H4 (cell line): Measurements from ENCODE around the gene ANAPC10. TPM values are rescaled to one million over a fixed set of nuclear protein-coding genes. Genes with fewer than 3 reads are reported as not detected.
"Not testable (repeated sequence)": the region's sequence is repeated elsewhere in the genome, so short reads cannot be mapped to it uniquely, and the experiment has no call there.

Source experiments
- DNase-seq: peaks from one replicate; pipeline ENCODE4 v3.0.0-alpha.2; 2015; ENCODE audit warnings: low spot score
- total RNA-seq: library from RNA; depleted of rRNA; stranded (reverse); fragments of >200 nt; shearing (Covaris generic); gene quantifications from 2 replicates; pipeline ENCODE4 v1.2.3, GENCODE V29; 2014

The ANAPC10 gene
- total RNA-seq, 1 experiment from 2014 or later, result 38.2 TPM

- no peak for DNase-seq
Measured at GRCh38 chr4:145071560-145071959, 26.4 kb downstream of the ANAPC10 start.

DNA sequence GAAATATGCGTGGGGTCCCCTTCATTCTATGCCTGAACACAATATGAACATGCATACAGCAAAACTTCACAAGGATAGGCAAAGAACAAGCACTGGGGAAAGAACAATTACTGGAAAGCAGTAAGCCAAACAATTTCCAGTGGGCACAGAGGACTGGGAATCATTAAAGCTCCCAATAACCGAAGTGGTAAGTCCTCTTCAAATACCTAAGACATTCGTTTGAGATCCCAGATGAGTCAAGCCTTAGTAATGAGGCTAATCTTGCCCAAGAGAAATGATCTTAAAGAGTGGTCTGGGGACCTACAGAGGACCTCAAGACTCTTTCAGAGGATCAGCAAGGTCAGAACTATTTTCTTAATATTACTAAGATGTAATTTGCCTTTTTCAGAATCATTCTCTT is 28.6 kb downstream of the ANAPC10 start:
- DNase-seq, result no peak

DNA sequence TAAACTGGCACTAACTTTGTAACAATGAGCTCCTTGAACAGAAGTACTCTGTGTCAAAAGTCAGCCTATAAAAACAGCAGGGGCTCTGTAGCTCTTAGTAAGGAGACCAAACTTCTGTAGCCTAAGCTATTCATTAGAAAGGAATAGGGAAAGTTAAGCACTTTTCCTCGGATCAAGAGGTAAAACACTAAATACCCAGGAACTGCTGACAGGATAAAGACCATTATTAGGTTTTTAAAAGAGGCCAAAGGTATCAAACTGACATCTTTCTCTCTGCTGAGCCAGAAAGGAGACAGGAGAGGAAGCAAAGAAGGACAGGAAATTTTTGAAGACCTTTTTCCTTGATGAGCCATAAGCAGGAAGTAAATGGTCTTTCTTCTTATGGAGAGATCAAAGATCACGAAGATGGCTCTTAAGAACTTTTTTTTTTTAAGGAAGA is 31.9 kb downstream of the ANAPC10 start:
- peak; percentile 5 for DNase-seq

DNA sequence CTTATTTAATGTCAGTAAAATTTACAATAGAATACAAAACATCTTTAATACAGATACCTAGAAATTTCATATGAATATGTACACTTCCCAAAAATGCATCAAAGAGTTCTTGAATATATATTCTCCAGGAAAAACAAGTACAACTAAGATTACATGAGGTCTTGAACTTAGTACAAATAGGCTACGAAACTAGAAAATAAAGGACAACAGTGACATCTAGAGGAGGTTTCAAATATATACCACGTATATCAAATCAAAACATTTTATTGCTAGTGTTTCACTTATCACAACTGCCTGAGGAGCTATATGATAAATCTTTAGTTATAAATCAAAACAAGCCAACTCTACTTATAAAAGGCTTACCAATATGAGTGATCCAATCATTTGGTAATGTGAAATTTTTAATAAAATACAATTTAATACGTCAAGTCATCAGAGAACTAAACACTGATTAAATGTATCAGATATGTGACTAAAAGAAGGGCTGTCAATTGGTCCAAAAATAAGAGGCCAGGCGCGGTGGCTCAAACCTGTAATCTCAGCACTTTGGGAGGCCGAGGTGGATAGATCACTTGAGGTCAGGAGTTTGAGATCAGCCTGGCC is 36.6 kb downstream of the ANAPC10 start:
- peak; percentile 39 for DNase-seq

DNA sequence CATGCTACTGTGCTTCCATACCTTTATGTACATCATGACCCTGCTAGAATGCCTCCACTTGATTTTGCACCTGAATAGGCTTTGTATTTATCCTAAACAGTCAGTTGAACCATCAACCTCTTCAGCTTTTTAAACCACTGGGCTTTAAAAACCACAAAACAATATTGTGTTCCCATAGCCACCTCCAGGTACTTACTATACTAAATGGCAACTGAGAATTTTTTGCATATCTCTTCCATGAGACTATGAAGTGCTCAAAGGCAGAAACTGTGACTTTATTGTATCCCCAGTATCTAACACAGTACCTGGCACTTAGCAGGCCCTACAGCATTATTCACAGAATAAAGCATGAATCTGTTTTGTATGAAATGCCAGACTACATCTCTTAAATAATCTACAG is 39.7 kb downstream of the ANAPC10 start:
- DNase-seq, result no peak

DNA sequence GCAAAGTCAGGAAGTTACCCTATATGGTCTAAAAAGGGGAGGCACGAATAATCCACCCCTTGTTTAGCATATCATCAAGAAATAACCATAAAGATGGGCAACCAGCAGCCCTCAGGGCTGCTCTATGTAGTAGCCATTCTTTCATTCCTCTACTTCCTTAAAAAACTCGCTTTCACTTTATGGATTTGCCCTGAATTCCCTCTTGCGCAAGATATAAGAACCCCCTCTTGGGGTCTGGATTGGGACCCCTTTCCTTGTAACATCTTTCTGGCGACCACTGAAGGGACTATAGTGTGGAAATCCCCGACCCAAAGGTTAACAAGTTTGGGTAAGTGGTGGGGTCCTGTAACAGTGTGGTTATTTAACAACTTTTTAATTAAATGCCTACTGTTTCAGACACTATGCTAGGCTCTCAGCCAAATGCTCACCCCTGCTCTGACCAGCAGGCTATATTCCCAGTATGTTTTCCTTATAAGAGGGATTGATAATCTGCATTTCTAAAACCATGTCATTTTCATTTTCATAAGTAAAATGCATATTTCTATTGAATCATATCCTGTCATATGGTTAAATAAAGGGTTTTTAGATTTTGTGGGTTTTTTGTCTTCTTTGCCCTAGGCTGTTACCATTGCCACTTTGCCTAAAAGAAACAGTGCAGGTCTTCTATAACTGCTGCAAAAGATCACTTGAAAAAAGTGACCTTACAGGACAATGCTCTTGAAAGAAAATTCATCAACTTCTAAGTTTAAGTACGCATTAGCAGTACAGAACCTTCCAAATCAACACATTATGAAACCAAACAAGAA is 41.5 kb downstream of the ANAPC10 start:
- DNase-seq, result no peak

DNA sequence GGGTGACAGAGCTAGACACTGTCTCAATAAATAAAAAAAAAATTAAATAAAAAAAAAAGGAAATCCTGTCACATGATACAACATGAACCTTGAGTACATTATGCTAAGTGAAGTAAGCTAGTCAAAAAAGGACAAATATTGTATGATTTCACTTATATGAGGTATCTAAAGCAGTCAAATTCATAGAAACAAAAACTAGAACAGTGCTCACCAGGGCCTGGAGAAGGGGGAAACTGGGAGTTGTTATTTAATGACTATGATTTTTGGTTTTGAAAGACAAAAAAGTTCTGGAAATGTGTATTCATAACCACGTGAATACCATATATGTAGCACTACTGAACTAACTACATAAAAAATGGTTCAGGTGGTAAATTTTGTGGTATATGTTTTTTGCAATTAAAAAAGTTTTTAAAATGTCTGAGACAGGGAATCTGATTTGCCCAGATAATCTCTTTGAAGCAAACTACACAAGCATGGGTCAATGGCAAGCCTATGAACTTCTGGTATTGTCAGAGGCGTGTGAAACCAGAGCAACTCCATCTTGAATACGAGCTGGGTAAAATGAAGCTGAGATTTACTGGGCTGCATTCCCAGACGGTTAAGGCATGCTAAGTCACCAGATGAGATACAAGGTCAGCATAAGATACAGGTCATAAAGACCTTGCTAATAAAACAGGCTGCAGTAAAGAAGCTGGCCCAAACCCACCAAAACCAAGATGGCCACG is 42.3 kb downstream of the ANAPC10 start:
- DNase-seq, result no peak

- no peak for DNase-seq
Measured at GRCh38 chr4:145049241-145049640, 48.8 kb downstream of the ANAPC10 start.

DNA sequence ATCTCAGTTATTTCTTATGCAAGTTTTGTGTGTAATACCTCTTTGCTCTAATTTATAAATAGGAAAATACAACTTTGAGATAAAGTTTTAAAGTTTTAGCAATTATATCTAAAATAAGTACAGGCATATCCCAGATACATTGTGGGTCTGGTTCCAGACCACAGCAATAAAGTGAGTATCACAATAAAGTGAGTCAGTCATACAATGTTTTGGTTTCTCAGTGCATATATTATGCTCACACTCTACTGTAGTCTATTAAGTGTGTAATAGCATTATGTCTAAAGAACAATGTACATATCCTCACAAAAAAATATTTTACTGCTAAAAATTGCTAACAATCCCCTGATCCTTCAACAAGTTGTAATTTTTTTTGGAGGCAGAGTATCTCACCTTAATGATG is 49.2 kb downstream of the ANAPC10 start:
- no peak for DNase-seq

DNA sequence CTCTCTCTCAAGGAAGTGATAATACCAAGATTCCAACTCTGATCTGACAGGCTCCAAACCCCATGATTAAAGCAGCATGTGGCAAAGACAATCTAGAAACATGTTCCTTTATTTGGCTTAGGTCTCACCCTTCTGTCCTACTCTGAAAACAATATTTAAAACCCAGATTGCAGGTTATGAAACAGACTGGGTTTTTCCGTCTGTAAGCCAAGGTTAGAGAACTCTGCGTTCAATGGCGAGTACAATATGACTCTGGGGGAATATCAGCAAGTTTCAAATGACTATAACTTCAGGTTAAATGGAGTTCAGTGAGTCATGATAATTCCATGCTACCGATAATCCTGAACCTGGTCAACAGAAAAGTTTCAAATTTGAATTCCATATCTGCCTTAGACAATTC is 50.8 kb downstream of the ANAPC10 start:
- no peak for DNase-seq

- DNase-seq, result no peak
Measured at GRCh38 chr4:145045180-145045579, 52.8 kb downstream of the ANAPC10 start.

DNA sequence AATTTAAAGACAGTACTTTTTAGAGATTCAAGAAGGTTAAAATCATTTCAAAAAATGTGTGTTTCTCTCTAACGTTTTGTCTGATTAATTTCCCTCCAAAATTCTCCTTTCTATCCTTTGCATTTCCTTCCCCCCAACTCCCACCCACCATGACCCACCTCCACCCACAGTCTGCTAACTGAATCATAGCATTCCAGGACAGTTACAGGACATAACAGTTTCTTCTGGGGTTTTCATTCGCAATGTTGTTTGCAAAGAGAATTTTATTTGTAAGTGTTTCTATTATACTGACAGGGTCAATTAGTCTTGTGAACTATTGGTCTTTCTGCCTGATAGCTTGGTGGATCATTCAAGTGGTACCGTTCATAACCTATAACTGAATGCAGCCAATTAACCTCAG is 53.7 kb downstream of the ANAPC10 start:
- DNase-seq, result no peak

DNA sequence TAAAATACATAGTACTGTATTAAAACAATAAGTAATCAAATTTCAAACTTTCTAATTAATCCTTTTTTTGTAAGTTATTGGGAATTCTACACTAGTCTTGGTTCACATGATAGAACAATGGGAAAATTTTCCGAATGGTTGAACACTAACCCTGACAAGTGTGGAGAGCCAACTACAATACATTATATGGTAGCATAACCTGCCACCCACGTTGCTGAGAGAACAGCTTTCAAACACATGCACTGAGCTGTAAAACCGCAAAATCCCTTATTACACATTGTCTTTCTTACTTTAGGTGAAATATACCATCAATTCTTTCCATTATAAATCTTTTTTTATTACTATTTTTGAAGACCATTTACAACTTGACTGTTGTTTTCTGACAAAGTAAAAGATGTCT is 54.7 kb downstream of the ANAPC10 start:
- DNase-seq, result no peak

DNA sequence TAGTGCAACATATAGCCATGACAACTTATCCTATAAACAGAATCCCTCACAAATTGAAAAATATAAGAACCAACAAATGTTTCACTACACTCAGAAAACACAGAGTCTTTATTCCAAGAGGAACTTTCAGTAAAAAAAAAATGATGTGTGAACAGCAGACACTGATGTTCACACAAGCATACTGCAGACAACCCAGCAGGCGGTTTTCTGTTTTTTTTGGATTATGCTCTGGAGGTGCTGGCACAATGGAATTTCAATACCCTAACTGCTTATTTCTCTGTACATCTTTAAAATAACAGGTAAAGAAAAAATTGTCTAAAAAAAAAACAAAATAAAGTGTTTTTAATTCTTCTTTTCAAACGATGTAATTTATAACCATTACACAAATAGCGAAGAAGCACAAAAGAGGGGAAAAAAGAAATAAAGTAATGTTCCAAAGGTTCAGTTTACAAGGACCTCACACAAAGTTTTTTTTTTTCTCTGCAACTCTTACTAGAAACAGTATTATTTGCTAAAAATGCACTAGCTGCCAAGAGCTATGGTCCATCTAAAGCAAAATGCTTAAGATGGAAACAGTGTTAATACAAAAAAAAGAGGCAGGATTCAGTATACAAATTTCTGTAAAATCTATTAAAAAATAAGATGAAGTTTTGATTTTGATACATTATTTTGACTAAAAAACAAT is 55.3 kb downstream of the ANAPC10 start:
- no peak for DNase-seq

- no peak for DNase-seq
Measured at GRCh38 chr4:145041378-145041777, 56.6 kb downstream of the ANAPC10 start.

- DNase-seq, result no peak
Measured at GRCh38 chr4:145035494-145036136, 62.4 kb downstream of the ANAPC10 start.

DNA sequence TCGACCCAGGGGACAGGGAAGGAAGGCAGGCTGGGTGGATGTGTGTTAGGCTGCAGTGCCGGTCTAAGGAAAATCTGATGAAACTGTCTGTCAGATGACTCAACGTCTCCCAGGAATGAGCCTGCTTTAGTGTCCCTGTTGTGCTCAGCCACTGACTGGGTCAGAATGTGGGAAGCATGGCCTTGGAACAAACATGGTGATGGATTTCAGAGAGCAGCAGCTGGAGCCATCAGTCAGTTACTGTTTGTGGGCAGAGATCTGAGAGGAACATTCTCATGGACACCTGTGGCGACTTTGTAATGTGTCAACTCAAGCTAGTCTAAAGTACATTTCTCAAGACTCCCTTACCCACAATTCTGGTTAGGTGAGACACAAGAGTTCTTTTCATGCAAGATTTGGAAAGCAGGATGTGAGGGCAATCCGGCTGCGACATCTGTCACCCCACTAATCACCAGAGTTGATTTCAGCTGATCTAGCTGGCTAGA is 63.2 kb downstream of the ANAPC10 start:
- DNase-seq, result no peak

- DNase-seq, result no peak
Measured at GRCh38 chr4:145019346-145019745, 78.7 kb downstream of the ANAPC10 start.

GRCh38 chr4:145014365-145014764 is 83.6 kb downstream of the ANAPC10 start:
- no peak for DNase-seq

GRCh38 chr4:145012841-145013240 is 85.2 kb downstream of the ANAPC10 start:
- peak; percentile 52 for DNase-seq

DNA sequence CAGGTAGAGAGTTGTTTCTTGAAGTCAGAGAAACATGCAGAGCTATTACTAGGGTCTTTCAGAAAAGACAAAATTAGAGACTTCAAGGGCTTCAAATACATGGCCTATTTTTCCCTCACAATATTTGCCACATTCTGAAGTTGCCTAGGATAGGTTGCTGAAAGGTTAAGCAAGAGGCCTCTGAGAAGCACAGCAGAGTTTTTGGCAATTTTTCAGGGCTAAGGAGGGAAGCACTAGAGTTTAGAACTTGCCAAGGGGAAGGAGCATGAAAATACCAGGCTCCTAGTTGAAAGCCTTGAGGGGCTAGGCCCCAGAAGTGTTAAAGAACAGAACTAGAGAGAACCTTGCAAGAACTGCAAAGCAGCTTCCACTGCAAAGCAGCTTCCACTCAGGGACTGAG is 86.4 kb downstream of the ANAPC10 start:
- DNase-seq, result no peak

DNA sequence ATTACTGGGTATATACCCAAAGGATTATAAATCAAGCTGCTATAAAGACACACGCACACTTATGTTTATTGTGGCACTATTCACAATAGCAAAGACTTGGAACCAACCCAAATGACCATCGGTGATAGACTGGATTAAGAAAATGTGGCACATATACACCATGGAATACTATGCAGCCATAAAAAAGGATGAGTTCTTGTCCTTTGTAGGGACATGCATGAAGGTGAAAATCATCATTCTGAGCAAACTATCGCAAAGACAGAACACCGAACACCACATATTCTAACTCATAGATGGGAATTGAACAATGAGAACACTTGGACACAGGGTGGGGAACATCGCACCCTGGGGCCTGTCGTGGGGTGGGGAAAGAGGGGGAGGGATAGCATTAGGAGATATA is 87.7 kb downstream of the ANAPC10 start:
- DNase-seq, result not testable (repeated sequence)
